Measurements from ENCODE around the gene C1GALT1C1L.

C1GALT1C1L gene

DNA sequence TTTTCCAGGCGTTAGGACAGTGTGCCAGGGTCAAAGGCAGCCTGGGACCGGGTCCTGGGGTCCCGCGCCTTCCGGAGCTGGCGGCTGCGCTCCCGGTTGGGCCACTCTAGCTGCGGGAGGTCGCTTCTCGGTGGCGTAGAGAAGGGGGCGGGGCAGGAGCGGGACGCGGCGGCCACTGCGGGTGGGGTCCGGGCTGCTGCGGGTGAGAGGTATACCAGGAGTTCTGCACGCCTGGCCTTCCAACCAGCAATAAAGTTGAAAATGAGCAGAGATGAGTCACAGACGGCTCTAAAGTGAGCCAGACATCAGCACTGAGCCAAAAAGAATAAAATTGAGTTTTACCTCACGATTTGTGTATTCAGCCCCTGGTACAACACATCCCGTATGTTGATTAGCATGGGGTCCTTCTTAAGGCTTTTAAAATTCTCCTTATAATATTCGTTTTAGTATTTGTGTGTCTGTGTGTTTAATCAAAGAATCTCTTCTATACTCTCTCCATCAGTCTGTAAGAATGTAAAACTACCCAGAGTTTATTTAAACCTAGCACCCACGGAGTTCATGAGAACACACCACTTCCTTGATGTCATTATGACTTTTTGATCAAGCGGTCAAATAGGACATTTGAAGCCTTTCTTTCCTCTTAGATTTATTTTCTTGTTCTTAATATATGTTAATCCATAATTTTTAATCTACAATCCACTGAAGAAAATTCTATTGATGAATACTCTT, at the start of gene C1GALT1C1L:
C1GALT1C1L (minus strand) TSS at position 108 of the 729 bp plus-strand sequence; CDS start at position 1, 107 bp downstream.
- peak; percentile 53 for DNase-seq (ENCODE audit: low read depth)
- peak within 1 kb of the TSS; percentile 89 for H3K4me3 ChIP-seq (ENCODE audit: low read length)
- H3K36me3 ChIP-seq (ENCODE audit: control insufficient read depth, insufficient read depth, low read length, severe bottlenecking): no peaks in the 10 kb centered on the region
- peaks cover 5% of the 10 kb centered on the region for H3K4me1 ChIP-seq (ENCODE audit: control insufficient read depth, insufficient read depth, low read length)
- H3K9ac ChIP-seq (ENCODE audit: low read length): peak within 1 kb of the TSS; percentile 86
- H3K9me3 ChIP-seq (ENCODE audit: control insufficient read depth, low read length): no peaks in the 10 kb centered on the region
- H3K27me3 ChIP-seq (replicated peaks; ENCODE audit: control insufficient read depth, insufficient read depth, low read length): no peaks in the 10 kb centered on the region

DNA sequence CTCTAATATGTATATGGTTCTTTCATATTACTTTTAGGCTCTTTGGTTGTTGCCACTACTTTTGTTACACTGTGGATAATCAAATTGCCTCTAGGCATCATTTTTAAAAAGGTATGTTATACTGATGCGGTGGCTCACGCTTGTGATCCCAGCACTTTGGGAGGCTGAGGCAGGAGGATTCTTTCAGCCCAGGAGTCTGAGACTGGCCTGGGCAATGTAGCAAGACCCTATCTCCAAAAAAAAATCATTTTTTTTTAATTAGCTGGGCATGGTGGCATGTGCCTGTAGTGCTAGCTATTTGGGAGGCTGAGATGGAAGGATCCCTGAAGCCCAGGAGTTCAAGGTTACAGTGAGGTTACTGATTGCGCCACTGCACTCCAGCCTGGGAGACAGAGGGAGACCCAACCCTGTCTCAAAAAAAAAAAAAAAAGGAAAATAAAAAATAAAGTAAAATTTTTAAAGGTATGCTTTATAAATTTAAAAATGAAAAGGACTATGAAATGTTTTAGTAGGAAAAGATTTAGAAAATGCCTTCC, 49.5 kb upstream of the C1GALT1C1L start:
- Histone ChIP-seq H3K36me3 (ENCODE audit: control insufficient read depth, insufficient read depth, low read length, severe bottlenecking) (no peaks in the 10 kb centered on the region), H3K9ac (ENCODE audit: low read length) (no peak overlapping the region), H3K4me1 (ENCODE audit: control insufficient read depth, insufficient read depth, low read length) (peaks cover 9% of the 10 kb centered on the region), H3K4me3 (ENCODE audit: low read length) (no peak overlapping the region), H3K9me3 (ENCODE audit: control insufficient read depth, low read length) (peaks cover 2% of the 10 kb centered on the region), H3K27me3 (replicated peaks; ENCODE audit: control insufficient read depth, insufficient read depth, low read length) (no peaks in the 10 kb centered on the region)
- DNase-seq (ENCODE audit: low read depth): no peak

DNA sequence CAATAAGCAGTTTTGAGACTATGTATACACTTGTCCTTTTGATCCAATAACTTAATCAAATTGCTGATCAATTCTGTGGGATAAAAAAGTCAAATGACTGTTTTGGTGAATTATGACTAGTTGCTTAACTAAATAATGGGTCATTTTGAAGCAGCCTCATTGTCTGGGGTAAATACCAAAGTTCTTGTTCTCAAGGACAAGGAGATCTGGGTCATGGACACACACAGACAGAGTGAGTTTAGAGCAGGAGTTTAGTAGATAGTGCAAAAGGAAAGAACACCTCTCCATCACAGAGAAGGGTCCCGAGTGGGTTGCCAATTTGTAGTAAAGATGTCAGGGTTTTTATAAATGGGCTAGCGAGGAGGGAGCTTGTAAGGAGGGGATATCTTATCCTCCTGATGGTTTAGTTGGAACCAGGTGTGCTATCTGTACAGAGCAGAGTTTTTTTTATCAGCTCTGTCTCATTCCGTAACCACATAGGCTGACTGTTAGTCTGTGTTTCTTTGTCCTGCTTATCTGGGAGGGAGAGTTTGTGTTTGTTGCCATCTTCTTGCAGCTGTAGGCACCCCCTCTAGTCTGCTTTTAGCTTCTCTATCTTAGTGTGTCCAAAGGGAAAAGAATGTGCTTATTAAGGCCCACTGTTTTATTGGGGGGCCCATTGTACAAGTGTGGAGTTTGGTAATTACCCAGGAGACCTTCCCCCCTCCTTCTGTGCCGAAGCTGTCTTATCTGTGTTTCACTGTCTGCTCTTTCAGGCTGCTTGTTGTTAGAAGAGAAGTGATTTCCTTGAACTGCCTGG, 48.7 kb upstream of the C1GALT1C1L start:
- Histone ChIP-seq H3K27me3 (replicated peaks; ENCODE audit: control insufficient read depth, insufficient read depth, low read length) (no peaks in the 10 kb centered on the region), H3K4me3 (ENCODE audit: low read length) (no peak overlapping the region), H3K36me3 (ENCODE audit: control insufficient read depth, insufficient read depth, low read length, severe bottlenecking) (no peaks in the 10 kb centered on the region), H3K9me3 (ENCODE audit: control insufficient read depth, low read length) (peaks cover 2% of the 10 kb centered on the region), H3K9ac (ENCODE audit: low read length) (no peak overlapping the region), H3K4me1 (ENCODE audit: control insufficient read depth, insufficient read depth, low read length) (peaks cover 6% of the 10 kb centered on the region)
- no peak for DNase-seq (ENCODE audit: low read depth)

DNA sequence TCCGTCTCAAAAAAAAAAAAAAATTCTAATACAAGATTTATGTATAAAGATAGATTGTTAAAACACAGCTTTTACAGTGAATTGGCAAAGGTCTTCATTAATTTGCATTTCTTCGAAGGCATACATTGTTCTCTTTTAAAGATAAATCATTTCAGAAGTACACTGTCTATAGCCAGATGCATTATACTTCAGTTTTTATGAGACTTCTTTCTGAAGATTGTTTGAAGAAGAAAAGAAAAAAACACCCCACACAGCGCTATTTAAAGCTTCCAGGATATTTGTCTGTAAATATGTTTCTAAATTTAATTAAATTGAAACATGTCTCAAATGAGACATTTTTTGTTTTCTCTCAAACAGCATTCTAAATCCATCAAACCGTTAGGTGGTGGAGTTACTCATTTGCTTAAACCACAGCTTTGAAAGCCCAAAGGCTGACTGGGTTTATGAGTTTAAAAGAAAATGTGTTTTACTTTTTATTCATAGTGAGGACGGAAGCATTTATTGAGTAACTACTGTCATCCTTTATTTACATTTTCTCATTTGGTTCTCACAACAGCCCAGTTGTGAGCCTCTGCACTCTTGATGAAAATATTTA, 42.4 kb upstream of the C1GALT1C1L start:
- Histone ChIP-seq H3K27me3 (replicated peaks; ENCODE audit: control insufficient read depth, insufficient read depth, low read length) (no peaks in the 10 kb centered on the region), H3K36me3 (ENCODE audit: control insufficient read depth, insufficient read depth, low read length, severe bottlenecking) (no peaks in the 10 kb centered on the region), H3K9ac (ENCODE audit: low read length) (no peak overlapping the region), H3K4me1 (ENCODE audit: control insufficient read depth, insufficient read depth, low read length) (peaks cover 10% of the 10 kb centered on the region), H3K9me3 (ENCODE audit: control insufficient read depth, low read length) (no peaks in the 10 kb centered on the region), H3K4me3 (ENCODE audit: low read length) (no peak overlapping the region)
- no peak for DNase-seq (ENCODE audit: low read depth)

DNA sequence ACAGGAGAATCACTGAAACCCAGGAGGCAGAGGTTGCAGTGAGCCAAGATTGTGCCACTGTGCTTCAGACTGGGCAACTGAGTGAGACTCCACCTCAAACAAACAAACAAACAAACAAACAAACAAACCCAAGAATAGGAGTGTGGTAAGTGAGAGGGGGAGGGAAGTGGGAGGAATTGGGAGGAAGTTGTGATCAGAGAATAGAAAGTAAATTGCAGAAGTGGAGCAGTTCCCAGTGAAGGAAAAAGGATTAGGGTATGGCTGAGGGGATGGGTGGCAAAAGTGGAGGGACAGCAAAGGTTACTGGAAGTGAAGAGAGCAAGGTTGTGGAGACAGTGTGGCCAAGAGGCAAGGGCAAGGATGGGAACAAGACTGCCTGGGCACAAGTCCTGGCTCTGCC, 41.1 kb upstream of the C1GALT1C1L start:
- no peaks in the 10 kb centered on the region for H3K9me3 ChIP-seq (ENCODE audit: control insufficient read depth, low read length)
- no peak overlapping the region for H3K9ac ChIP-seq (ENCODE audit: low read length)
- H3K27me3 ChIP-seq (replicated peaks; ENCODE audit: control insufficient read depth, insufficient read depth, low read length): no peaks in the 10 kb centered on the region
- no peaks in the 10 kb centered on the region for H3K36me3 ChIP-seq (ENCODE audit: control insufficient read depth, insufficient read depth, low read length, severe bottlenecking)
- no peak overlapping the region for H3K4me3 ChIP-seq (ENCODE audit: low read length)
- peaks cover 23% of the 10 kb centered on the region for H3K4me1 ChIP-seq (ENCODE audit: control insufficient read depth, insufficient read depth, low read length)
- DNase-seq (ENCODE audit: low read depth): no peak

DNA sequence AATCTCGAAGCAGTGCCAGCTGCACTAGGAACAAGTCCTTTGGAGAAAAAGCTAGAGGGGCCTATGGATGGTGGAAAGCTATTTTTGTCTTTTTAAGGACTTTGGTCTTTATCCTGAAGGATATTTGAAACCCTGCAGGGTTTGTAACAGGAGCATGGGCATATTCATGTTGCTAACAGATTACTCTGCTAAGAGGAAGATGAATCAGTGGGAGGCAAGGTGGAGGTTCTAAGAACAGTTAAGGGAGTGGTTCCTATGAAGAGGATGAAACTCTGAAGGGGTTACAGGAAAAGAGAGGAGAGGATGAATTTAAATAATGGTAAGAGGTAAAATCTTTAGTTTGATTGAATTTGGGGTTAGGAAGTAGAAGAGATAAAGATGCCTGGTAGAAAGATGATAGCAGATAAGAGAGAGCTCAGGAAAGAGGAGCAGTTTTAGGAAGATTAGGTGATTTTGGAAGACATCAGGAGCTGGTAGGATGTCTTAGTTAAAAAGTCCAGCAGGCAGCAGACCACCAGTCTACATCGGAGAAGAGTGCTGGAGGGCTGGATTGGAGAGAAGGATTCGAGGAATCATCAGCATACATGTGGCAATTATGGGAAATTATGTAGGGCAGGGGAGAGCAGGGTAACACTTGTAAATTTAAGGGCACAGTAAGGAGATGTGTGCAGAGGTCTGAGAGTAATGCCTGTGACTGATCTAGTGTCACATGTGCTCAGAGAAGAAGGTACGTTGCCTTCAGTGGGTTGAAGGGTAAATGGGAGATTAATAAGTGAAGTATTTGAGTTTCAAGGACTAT, 39.3 kb upstream of the C1GALT1C1L start:
- Histone ChIP-seq H3K9me3 (ENCODE audit: control insufficient read depth, low read length) (no peaks in the 10 kb centered on the region), H3K36me3 (ENCODE audit: control insufficient read depth, insufficient read depth, low read length, severe bottlenecking) (no peaks in the 10 kb centered on the region), H3K27me3 (replicated peaks; ENCODE audit: control insufficient read depth, insufficient read depth, low read length) (no peaks in the 10 kb centered on the region), H3K4me3 (ENCODE audit: low read length) (no peak overlapping the region), H3K9ac (ENCODE audit: low read length) (no peak overlapping the region), H3K4me1 (ENCODE audit: control insufficient read depth, insufficient read depth, low read length) (peaks cover 23% of the 10 kb centered on the region)
- no peak for DNase-seq (ENCODE audit: low read depth)

DNA sequence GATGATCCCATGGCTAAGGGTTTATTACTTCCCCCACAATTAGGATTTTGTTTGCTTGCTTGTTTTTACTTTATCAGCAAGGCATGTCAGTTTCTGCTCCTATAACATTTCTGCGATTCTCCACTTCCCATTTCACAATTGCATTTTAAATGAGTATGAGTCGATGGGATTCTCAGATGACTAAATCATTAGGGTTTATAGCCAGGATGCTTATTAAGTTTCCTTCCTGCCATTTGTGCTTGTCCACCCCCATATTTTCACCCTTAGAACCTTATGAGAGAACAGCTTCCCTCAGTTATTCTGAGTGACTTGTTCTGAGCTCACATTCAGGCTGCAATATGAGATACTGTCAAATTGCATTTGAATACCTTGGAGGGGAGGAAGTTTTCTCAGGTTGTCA, 37.9 kb upstream of the C1GALT1C1L start:
- Histone ChIP-seq H3K36me3 (ENCODE audit: control insufficient read depth, insufficient read depth, low read length, severe bottlenecking) (no peaks in the 10 kb centered on the region), H3K4me3 (ENCODE audit: low read length) (no peak overlapping the region), H3K9ac (ENCODE audit: low read length) (no peak overlapping the region), H3K4me1 (ENCODE audit: control insufficient read depth, insufficient read depth, low read length) (peaks cover 23% of the 10 kb centered on the region), H3K27me3 (replicated peaks; ENCODE audit: control insufficient read depth, insufficient read depth, low read length) (no peaks in the 10 kb centered on the region), H3K9me3 (ENCODE audit: control insufficient read depth, low read length) (no peaks in the 10 kb centered on the region)
- peak; percentile 36 for DNase-seq (ENCODE audit: low read depth)

DNA sequence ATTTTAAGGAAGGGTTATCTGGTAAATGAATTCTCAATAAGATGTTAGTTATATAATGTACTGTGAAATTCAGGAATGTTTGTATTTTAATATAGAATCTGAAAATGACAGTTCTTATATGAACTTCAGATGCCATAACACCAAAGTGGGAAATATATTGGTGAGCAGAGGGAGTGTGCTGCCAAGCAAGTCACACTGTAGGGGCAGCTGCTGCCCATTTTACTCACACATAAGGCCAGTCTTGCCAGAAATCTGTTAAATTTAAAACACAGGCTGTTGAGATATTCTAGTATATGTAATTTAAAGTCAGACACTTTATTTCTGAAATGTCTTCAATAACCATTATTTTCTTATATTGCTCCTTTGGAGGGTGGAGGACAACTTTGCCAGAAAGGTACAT, 34.6 kb upstream of the C1GALT1C1L start:
- Histone ChIP-seq H3K4me3 (ENCODE audit: low read length) (no peak overlapping the region), H3K36me3 (ENCODE audit: control insufficient read depth, insufficient read depth, low read length, severe bottlenecking) (peaks cover 4% of the 10 kb centered on the region), H3K9me3 (ENCODE audit: control insufficient read depth, low read length) (no peaks in the 10 kb centered on the region), H3K4me1 (ENCODE audit: control insufficient read depth, insufficient read depth, low read length) (peaks cover 37% of the 10 kb centered on the region), H3K9ac (ENCODE audit: low read length) (no peak overlapping the region), H3K27me3 (replicated peaks; ENCODE audit: control insufficient read depth, insufficient read depth, low read length) (no peaks in the 10 kb centered on the region)
- DNase-seq (ENCODE audit: low read depth): no peak

DNA sequence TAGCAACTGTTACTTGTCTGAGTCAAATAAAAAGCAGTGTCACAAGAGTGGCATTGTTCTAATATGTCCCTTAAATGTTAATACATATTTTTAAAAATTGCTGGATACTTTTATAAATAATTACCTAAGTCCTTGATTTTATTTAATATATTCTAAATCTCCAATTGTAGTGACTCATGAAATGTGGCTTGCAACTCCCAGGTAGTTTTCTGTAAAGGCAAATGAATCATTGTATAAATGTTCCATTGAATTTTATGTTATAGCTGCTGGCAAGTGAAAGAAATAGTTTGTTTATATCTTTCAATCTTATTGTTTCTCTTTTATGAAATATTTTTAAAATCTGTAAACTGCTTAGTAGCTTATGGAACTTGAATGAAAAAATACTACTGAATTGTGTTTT, 32.7 kb upstream of the C1GALT1C1L start:
- H3K36me3 ChIP-seq (ENCODE audit: control insufficient read depth, insufficient read depth, low read length, severe bottlenecking): peaks cover 4% of the 10 kb centered on the region
- H3K4me3 ChIP-seq (ENCODE audit: low read length): no peak overlapping the region
- H3K9me3 ChIP-seq (ENCODE audit: control insufficient read depth, low read length): no peaks in the 10 kb centered on the region
- peaks cover 29% of the 10 kb centered on the region for H3K4me1 ChIP-seq (ENCODE audit: control insufficient read depth, insufficient read depth, low read length)
- H3K27me3 ChIP-seq (replicated peaks; ENCODE audit: control insufficient read depth, insufficient read depth, low read length): no peaks in the 10 kb centered on the region
- no peak overlapping the region for H3K9ac ChIP-seq (ENCODE audit: low read length)
- DNase-seq (ENCODE audit: low read depth): no peak

DNA sequence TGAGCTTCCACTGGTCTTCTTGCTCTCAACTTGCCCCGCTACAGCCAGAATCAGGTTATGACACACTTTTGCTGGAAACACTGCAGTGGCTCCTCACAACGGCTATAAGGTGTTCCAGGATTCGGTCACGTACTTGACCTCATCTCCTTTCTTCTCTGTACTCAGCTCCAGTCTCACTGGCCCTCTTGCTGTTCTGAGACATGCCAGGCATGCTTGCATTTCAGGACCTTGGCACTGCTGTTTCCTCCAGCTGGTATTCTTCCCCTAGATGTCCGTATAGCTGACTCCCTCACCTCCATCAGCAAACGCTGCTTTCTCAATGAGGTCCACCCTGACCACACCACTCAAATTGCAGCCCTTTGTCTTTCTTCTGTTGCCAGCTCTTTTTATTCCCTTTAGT, 31.9 kb upstream of the C1GALT1C1L start:
- H3K4me3 ChIP-seq (ENCODE audit: low read length): no peak overlapping the region
- no peak overlapping the region for H3K9ac ChIP-seq (ENCODE audit: low read length)
- no peaks in the 10 kb centered on the region for H3K9me3 ChIP-seq (ENCODE audit: control insufficient read depth, low read length)
- H3K27me3 ChIP-seq (replicated peaks; ENCODE audit: control insufficient read depth, insufficient read depth, low read length): no peaks in the 10 kb centered on the region
- peaks cover 4% of the 10 kb centered on the region for H3K36me3 ChIP-seq (ENCODE audit: control insufficient read depth, insufficient read depth, low read length, severe bottlenecking)
- DNase-seq (ENCODE audit: low read depth): no peak
- peaks cover 22% of the 10 kb centered on the region for H3K4me1 ChIP-seq (ENCODE audit: control insufficient read depth, insufficient read depth, low read length)
